NCI-H2107 (cell line): ENCODE measurements around the gene EPHB6.

Experiments
- DNase-seq: peaks from one replicate; lab custom pipeline; 2025; lab: John Stamatoyannopoulos, UW

The EPHB6 gene

GRCh38 chr7:142898377-142899170 is 43.7 kb downstream of the EPHB6 start:
- DNase-seq: no peak

GRCh38 chr7:142899661-142900060 is 44.8 kb downstream of the EPHB6 start:
- no peak for DNase-seq

- no peak for DNase-seq
These were observed 46.8 kb downstream of the EPHB6 start for GRCh38 chr7:142901426-142902259.

- DNase-seq: no peak
These were observed 49.3 kb downstream of the EPHB6 start for GRCh38 chr7:142904128-142904527.

- DNase-seq: no peak
These were observed 50.9 kb downstream of the EPHB6 start for GRCh38 chr7:142905759-142906158.

- no peak for DNase-seq
These were observed 51.8 kb downstream of the EPHB6 start for GRCh38 chr7:142906643-142907042.

- DNase-seq: no peak
These were observed 53.4 kb downstream of the EPHB6 start for GRCh38 chr7:142908290-142908689.

- DNase-seq: no peak
These were observed 54.3 kb downstream of the EPHB6 start for GRCh38 chr7:142908921-142909890.

- no peak for DNase-seq
These were observed 55.2 kb downstream of the EPHB6 start for GRCh38 chr7:142910031-142910433.

GRCh38 chr7:142910481-142910880 is 55.6 kb downstream of the EPHB6 start:
- DNase-seq: no peak

- no peak for DNase-seq
These were observed 58.2 kb downstream of the EPHB6 start for GRCh38 chr7:142913051-142913450.

GRCh38 chr7:142913566-142913965 is 58.7 kb downstream of the EPHB6 start:
- DNase-seq: no peak

GRCh38 chr7:142914121-142914520 is 59.2 kb downstream of the EPHB6 start:
- DNase-seq: no peak

GRCh38 chr7:142915315-142915714 is 60.4 kb downstream of the EPHB6 start:
- no peak for DNase-seq

- DNase-seq: no peak
These were observed 61.6 kb downstream of the EPHB6 start for GRCh38 chr7:142916508-142916907.

GRCh38 chr7:142917447-142917846 is 62.6 kb downstream of the EPHB6 start:
- no peak for DNase-seq

- no peak for DNase-seq
These were observed 64.0 kb downstream of the EPHB6 start for GRCh38 chr7:142918901-142919300.

GRCh38 chr7:142919656-142920055 is 64.8 kb downstream of the EPHB6 start:
- no peak for DNase-seq
